K562 (cell line): ENCODE results near the gene STOX1. TPM values are rescaled to one million over a fixed set of nuclear protein-coding genes. Genes with fewer than 3 reads are reported as not detected.

Experiments
- L3MBTL2 ChIP-seq: fragments of 450-650 bp; IDR thresholded peaks from 2 replicates; pipeline ENCODE4 v1.6.1; 2016; ENCODE audit warnings: mild to moderate bottlenecking, moderate library complexity
- ZBED1 ChIP-seq: IDR thresholded peaks from 2 replicates; pipeline ENCODE4 v1.6.1; 2014
- ZNF140 ChIP-seq: fragments of 250-450 bp; sonication (Bioruptor Pico); IDR thresholded peaks from 2 replicates; pipeline ENCODE4 v1.8.0; 2021; ENCODE audit warnings: moderate library complexity, mild to moderate bottlenecking, inconsistent platforms
- ZNF717 ChIP-seq: fragments of 250-450 bp; sonication (Bioruptor Pico); IDR thresholded peaks from 2 replicates; pipeline ENCODE4 v1.5.0; 2021
- polyA plus RNA-seq, 8 experiments: library from polyadenylated mRNA; depleted of rRNA in 4 of 8; stranded (reverse) in 5 of 8; unstranded in 3 of 8; fragments of >200 nt; fragmentation: Nextera tagmentation in 2 of 8; fragmentation: Illumina TruSeq in 1 of 8; extraction: Ambion mirVana in 2 of 8; extraction: Trizol in 1 of 8; gene quantifications; 2 replicates each; pipeline versions ENCODE4 v1.2.1 to v1.2.3, GENCODE V29; 2011 to 2014; ENCODE audit warnings: inconsistent platforms in 1 of 8, missing spikeins in 1 of 8
- total RNA-seq, 7 experiments: library from RNA; depleted of rRNA in 6 of 7; stranded (reverse); fragments of >200 nt in 6 of 7; fragmentation: Illumina TruSeq in 2 of 7; extraction: Trizol in 2 of 7; gene quantifications; 2 replicates each; pipeline versions ENCODE4 v1.2.1 to v1.2.3, GENCODE V29; 2011 to 2021; ENCODE audit warnings: low replicate concordance in 1 of 7
- TF ChIP-seq, protein P1 (sequence below): fragments of 450-650 bp; IDR thresholded peaks from 2 replicates; pipeline ENCODE4 v1.6.1; 2016; ENCODE audit warnings: mild to moderate bottlenecking, moderate library complexity
- TF ChIP-seq, protein P2 (sequence below): sonication (generic); formaldehyde crosslinking; IDR thresholded peaks from 2 replicates; pipeline ENCODE4 v1.4.0; 2020; ENCODE audit warnings: mild to moderate bottlenecking, missing genetic modification reagents

Gene STOX1
- total and polyA plus RNA-seq, 9 of the 15 experiments (the other 6 are each of a cell fraction or from before 2014, with no cell fraction given) = 0.09 to 0.87 (median 0.29) TPM

DNA sequence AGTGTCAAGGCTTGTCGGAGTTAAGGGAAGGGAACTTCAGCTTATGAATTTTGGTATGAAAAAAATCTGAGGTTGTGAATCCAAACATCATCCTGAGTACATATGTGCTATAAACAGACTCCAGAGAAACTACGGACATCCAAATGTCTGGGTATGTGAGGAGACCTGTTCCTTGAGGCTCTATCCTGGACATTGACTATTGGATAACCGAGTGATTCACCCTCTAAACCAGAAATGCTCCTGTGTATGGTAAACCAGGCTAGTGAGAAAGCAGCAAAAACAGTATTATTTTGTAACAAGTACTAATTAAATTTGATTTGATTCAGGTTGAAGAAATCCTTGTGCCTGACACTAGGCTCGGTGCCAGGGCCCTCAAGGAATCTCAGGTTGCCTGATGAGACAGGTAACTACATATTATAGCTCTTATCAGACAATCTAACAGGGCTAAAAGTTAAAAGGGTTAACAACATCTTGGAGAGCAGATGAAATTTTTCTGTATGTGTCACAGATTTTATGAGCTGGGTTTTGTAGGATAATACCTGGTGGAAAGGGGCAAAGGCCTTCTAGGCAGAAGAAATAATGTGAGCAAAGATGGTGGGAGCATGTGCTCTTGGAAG is 10.4 kb upstream of the STOX1 start (continued):
- TF ChIP-seq, protein P1, sequence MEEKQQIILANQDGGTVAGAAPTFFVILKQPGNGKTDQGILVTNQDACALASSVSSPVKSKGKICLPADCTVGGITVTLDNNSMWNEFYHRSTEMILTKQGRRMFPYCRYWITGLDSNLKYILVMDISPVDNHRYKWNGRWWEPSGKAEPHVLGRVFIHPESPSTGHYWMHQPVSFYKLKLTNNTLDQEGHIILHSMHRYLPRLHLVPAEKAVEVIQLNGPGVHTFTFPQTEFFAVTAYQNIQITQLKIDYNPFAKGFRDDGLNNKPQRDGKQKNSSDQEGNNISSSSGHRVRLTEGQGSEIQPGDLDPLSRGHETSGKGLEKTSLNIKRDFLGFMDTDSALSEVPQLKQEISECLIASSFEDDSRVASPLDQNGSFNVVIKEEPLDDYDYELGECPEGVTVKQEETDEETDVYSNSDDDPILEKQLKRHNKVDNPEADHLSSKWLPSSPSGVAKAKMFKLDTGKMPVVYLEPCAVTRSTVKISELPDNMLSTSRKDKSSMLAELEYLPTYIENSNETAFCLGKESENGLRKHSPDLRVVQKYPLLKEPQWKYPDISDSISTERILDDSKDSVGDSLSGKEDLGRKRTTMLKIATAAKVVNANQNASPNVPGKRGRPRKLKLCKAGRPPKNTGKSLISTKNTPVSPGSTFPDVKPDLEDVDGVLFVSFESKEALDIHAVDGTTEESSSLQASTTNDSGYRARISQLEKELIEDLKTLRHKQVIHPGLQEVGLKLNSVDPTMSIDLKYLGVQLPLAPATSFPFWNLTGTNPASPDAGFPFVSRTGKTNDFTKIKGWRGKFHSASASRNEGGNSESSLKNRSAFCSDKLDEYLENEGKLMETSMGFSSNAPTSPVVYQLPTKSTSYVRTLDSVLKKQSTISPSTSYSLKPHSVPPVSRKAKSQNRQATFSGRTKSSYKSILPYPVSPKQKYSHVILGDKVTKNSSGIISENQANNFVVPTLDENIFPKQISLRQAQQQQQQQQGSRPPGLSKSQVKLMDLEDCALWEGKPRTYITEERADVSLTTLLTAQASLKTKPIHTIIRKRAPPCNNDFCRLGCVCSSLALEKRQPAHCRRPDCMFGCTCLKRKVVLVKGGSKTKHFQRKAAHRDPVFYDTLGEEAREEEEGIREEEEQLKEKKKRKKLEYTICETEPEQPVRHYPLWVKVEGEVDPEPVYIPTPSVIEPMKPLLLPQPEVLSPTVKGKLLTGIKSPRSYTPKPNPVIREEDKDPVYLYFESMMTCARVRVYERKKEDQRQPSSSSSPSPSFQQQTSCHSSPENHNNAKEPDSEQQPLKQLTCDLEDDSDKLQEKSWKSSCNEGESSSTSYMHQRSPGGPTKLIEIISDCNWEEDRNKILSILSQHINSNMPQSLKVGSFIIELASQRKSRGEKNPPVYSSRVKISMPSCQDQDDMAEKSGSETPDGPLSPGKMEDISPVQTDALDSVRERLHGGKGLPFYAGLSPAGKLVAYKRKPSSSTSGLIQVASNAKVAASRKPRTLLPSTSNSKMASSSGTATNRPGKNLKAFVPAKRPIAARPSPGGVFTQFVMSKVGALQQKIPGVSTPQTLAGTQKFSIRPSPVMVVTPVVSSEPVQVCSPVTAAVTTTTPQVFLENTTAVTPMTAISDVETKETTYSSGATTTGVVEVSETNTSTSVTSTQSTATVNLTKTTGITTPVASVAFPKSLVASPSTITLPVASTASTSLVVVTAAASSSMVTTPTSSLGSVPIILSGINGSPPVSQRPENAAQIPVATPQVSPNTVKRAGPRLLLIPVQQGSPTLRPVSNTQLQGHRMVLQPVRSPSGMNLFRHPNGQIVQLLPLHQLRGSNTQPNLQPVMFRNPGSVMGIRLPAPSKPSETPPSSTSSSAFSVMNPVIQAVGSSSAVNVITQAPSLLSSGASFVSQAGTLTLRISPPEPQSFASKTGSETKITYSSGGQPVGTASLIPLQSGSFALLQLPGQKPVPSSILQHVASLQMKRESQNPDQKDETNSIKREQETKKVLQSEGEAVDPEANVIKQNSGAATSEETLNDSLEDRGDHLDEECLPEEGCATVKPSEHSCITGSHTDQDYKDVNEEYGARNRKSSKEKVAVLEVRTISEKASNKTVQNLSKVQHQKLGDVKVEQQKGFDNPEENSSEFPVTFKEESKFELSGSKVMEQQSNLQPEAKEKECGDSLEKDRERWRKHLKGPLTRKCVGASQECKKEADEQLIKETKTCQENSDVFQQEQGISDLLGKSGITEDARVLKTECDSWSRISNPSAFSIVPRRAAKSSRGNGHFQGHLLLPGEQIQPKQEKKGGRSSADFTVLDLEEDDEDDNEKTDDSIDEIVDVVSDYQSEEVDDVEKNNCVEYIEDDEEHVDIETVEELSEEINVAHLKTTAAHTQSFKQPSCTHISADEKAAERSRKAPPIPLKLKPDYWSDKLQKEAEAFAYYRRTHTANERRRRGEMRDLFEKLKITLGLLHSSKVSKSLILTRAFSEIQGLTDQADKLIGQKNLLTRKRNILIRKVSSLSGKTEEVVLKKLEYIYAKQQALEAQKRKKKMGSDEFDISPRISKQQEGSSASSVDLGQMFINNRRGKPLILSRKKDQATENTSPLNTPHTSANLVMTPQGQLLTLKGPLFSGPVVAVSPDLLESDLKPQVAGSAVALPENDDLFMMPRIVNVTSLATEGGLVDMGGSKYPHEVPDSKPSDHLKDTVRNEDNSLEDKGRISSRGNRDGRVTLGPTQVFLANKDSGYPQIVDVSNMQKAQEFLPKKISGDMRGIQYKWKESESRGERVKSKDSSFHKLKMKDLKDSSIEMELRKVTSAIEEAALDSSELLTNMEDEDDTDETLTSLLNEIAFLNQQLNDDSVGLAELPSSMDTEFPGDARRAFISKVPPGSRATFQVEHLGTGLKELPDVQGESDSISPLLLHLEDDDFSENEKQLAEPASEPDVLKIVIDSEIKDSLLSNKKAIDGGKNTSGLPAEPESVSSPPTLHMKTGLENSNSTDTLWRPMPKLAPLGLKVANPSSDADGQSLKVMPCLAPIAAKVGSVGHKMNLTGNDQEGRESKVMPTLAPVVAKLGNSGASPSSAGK = peak; percentile 28; the same call in 1 of the 2 replicates
- TF ChIP-seq ZBED1 = no peak
- TF ChIP-seq ZNF140 (CRISPR knock-in tag) = no peak
- 0 out of 2 replicates have a peak, but pooled peaks have one; percentile 22 for TF ChIP-seq L3MBTL2
- TF ChIP-seq ZNF717 (CRISPR knock-in tag) = no peak
- TF ChIP-seq, protein P2, sequence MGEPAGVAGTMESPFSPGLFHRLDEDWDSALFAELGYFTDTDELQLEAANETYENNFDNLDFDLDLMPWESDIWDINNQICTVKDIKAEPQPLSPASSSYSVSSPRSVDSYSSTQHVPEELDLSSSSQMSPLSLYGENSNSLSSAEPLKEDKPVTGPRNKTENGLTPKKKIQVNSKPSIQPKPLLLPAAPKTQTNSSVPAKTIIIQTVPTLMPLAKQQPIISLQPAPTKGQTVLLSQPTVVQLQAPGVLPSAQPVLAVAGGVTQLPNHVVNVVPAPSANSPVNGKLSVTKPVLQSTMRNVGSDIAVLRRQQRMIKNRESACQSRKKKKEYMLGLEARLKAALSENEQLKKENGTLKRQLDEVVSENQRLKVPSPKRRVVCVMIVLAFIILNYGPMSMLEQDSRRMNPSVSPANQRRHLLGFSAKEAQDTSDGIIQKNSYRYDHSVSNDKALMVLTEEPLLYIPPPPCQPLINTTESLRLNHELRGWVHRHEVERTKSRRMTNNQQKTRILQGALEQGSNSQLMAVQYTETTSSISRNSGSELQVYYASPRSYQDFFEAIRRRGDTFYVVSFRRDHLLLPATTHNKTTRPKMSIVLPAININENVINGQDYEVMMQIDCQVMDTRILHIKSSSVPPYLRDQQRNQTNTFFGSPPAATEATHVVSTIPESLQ (CRISPR knock-in tag) = no peak
